H1 (cell line): Measurements from ENCODE around the gene C1orf56. TPM values are rescaled to one million over a fixed set of nuclear protein-coding genes. Genes with fewer than 3 reads are reported as not detected.

Source experiments
- CTCF ChIA-PET: fragments of 300-600 bp; sonication (Branson Sonifier 250); formaldehyde crosslinking; loops from one replicate; lab custom pipeline; 2021; ENCODE audit not compliant: partially characterized antibody; lab: Charles Lee
- POLR2A ChIA-PET: fragments of 300-600 bp; sonication (Branson Sonifier 250); formaldehyde crosslinking; loops from one replicate; lab custom pipeline; 2021; ENCODE audit warnings: inconsistent platforms; ENCODE audit not compliant: partially characterized antibody; lab: Charles Lee
- DNase-seq, 2 experiments: peaks; one replicate each; pipeline versions ENCODE4 v3.0.0 to v3.0.0-alpha.2; 2010 to 2022; ENCODE audit warnings: low spot score in 2 of 2, low read depth in 1 of 2, mixed read lengths in 1 of 2
- FAIRE-seq: peaks from 2 replicates; lab custom pipeline; 2011; peaks lifted over from hg19 to GRCh38; lab: Jason Lieb, UNC
- H2AFZ ChIP-seq: 2 replicates; pipeline ENCODE4 v1.8.1; 2012; ENCODE audit warnings: low read length, inconsistent platforms
- H2AK5ac ChIP-seq: 2 replicates; pipeline ENCODE4 v1.6.1; 2013; ENCODE audit warnings: low read depth, low read length
- H2BK120ac ChIP-seq: replicated peaks from 2 replicates; pipeline ENCODE3; 2013; ENCODE audit warnings: low read depth, low read length, inconsistent platforms
- H2BK12ac ChIP-seq: 2 replicates; pipeline ENCODE4 v1.6.1; 2013; ENCODE audit warnings: low read depth, low read length
- H2BK15ac ChIP-seq: 2 replicates; pipeline ENCODE4 v1.6.1; 2013; ENCODE audit warnings: low read length
- H2BK20ac ChIP-seq: 2 replicates; pipeline ENCODE4 v1.6.1; 2013; ENCODE audit warnings: low read length
- H2BK5ac ChIP-seq: 2 replicates; pipeline ENCODE4 v1.6.1; 2013; ENCODE audit warnings: low read depth, low read length
- H3K14ac ChIP-seq: 2 replicates; pipeline ENCODE4 v1.6.1; 2013; ENCODE audit warnings: inconsistent platforms; ENCODE audit not compliant: insufficient read length
- H3K18ac ChIP-seq: 2 replicates; pipeline ENCODE4 v1.6.1; 2013; ENCODE audit warnings: low read length; ENCODE audit errors: extremely low read depth
- H3K23ac ChIP-seq: 2 replicates; pipeline ENCODE4 v1.6.1; 2013; ENCODE audit warnings: inconsistent platforms; ENCODE audit not compliant: insufficient read length
- H3K23me2 ChIP-seq: 2 replicates; pipeline ENCODE4 v1.6.1; 2013; ENCODE audit warnings: low read depth, low read length
- H3K27ac ChIP-seq: 2 replicates; pipeline ENCODE4 v1.6.1; 2011; ENCODE audit warnings: low read depth, low read length, inconsistent platforms
- H3K27me3 ChIP-seq, 4 experiments: replicated peaks in 1 of 4; 1 replicate in 1 of 4; 2 replicates in 3 of 4; pipeline versions ENCODE4 v1.6.1 to v1.8.1; 2011 to 2013; ENCODE audit warnings: low read length in 3 of 4, mild to moderate bottlenecking in 3 of 4, inconsistent platforms in 2 of 4, mixed read lengths in 2 of 4, moderate library complexity in 1 of 4; ENCODE audit not compliant: control insufficient read depth in 3 of 4, insufficient read depth in 3 of 4; ENCODE audit errors: extremely low read depth in 1 of 4
- H3K36me3 ChIP-seq, 4 experiments: 2 replicates each; pipeline versions ENCODE4 v1.6.1 to v1.8.1; 2011 to 2013; ENCODE audit warnings: mild to moderate bottlenecking in 4 of 4, low read length in 3 of 4, moderate library complexity in 2 of 4, control low read depth in 1 of 4, inconsistent platforms in 1 of 4; ENCODE audit not compliant: insufficient read depth in 4 of 4, control insufficient read depth in 2 of 4
- H3K4ac ChIP-seq: replicated peaks from 2 replicates; pipeline ENCODE3; 2013; ENCODE audit warnings: low read length, low read depth, mixed read lengths, inconsistent platforms; ENCODE audit not compliant: insufficient read length
- H3K4me1 ChIP-seq, 4 experiments: replicated peaks in 1 of 4; 1 replicate in 1 of 4; 2 replicates in 3 of 4; pipeline versions ENCODE4 v1.6.1 to v1.8.1; 2011 to 2013; ENCODE audit warnings: low read length in 3 of 4, inconsistent platforms in 2 of 4, mixed read lengths in 1 of 4; ENCODE audit not compliant: insufficient read depth in 4 of 4, control insufficient read depth in 3 of 4
- H3K4me2 ChIP-seq, 2 experiments: 2 replicates each; pipeline versions ENCODE4 v1.6.1 to v1.8.1; 2011 to 2013; ENCODE audit warnings: low read depth in 2 of 2, low read length in 2 of 2, control low read depth in 1 of 2, inconsistent platforms in 1 of 2, mild to moderate bottlenecking in 1 of 2; ENCODE audit not compliant: insufficient read depth in 1 of 2
- H3K4me3 ChIP-seq, 4 experiments: fragments of 200-600, 300-600 bp in 1 of 4; sonication (generic), shearing (Covaris generic), sonication (Bioruptor Twin) in 1 of 4; 2 replicates each; pipeline versions ENCODE4 v1.5.1 to v1.8.1; 2011 to 2016; ENCODE audit warnings: low read length in 4 of 4, low read depth in 3 of 4, control low read depth in 2 of 4, inconsistent platforms in 2 of 4, mild to moderate bottlenecking in 2 of 4, mixed read lengths in 1 of 4, moderate library complexity in 1 of 4; ENCODE audit not compliant: insufficient read depth in 2 of 4; ENCODE audit errors: extremely low read depth in 1 of 4
- H3K56ac ChIP-seq: replicated peaks from 2 replicates; pipeline ENCODE3; 2013; ENCODE audit warnings: low read depth, mild to moderate bottlenecking, mixed read lengths, low read length, inconsistent platforms; ENCODE audit not compliant: insufficient read length
- H3K79me1 ChIP-seq: 2 replicates; pipeline ENCODE4 v1.6.1; 2013; ENCODE audit warnings: low read depth, low read length, control low read depth
- H3K79me2 ChIP-seq, 2 experiments: 2 replicates each; pipeline versions ENCODE4 v1.6.1 to v1.8.1; 2012 to 2013; ENCODE audit warnings: low read length in 2 of 2, mild to moderate bottlenecking in 2 of 2, inconsistent platforms in 1 of 2; ENCODE audit not compliant: insufficient read depth in 2 of 2, control insufficient read depth in 1 of 2
- H3K9ac ChIP-seq, 4 experiments: replicated peaks in 1 of 4; 1 replicate in 1 of 4; 2 replicates in 3 of 4; pipeline versions ENCODE4 v1.6.1 to v1.8.1; 2011 to 2013; ENCODE audit warnings: low read depth in 3 of 4, low read length in 3 of 4, control low read depth in 2 of 4, mild to moderate bottlenecking in 2 of 4, moderate library complexity in 2 of 4, inconsistent platforms in 1 of 4; ENCODE audit errors: extremely low read depth in 1 of 4
- H3K9me3 ChIP-seq, 2 experiments: 2 replicates each; pipeline versions ENCODE4 v1.6.1 to v1.8.1; 2012 to 2013; ENCODE audit warnings: mild to moderate bottlenecking in 2 of 2, moderate library complexity in 2 of 2, control low read depth in 1 of 2, inconsistent platforms in 1 of 2, low read depth in 1 of 2, low read length in 1 of 2, mixed read lengths in 1 of 2; ENCODE audit not compliant: insufficient read depth in 2 of 2
- H4K20me1 ChIP-seq, 2 experiments: replicated peaks in 1 of 2; 2 replicates each; pipeline versions ENCODE3 to v1.8.1; 2011 to 2013; ENCODE audit warnings: inconsistent platforms in 2 of 2, low read length in 2 of 2, mild to moderate bottlenecking in 1 of 2; ENCODE audit not compliant: insufficient read depth in 2 of 2, control insufficient read depth in 1 of 2
- H4K5ac ChIP-seq: 2 replicates; pipeline ENCODE4 v1.6.1; 2013; ENCODE audit warnings: low read length, low read depth, mixed read lengths, inconsistent platforms; ENCODE audit not compliant: insufficient read length
- H4K8ac ChIP-seq: 2 replicates; pipeline ENCODE4 v1.8.0; 2013; ENCODE audit warnings: mild to moderate bottlenecking, moderate library complexity, low read length, inconsistent platforms; ENCODE audit not compliant: insufficient read depth; ENCODE audit errors: extremely low read depth
- H4K91ac ChIP-seq: replicated peaks from 2 replicates; pipeline ENCODE3; 2013; ENCODE audit warnings: low read length, mixed read lengths, inconsistent platforms; ENCODE audit not compliant: insufficient read length
- CBX5 ChIP-seq: fragments of 300-800, 300-1000 bp; sonication (generic); IDR thresholded peaks from 2 replicates; pipeline ENCODE4 v1.7.1; 2016; ENCODE audit warnings: antibody characterized with exemption, low read length, low read depth
- CHD1 ChIP-seq: IDR thresholded peaks from 2 replicates; pipeline ENCODE4 v1.6.1; 2012; ENCODE audit warnings: low read depth, low read length, improper control_type of control experiment
- CTBP2 ChIP-seq: IDR thresholded peaks from 2 replicates; pipeline ENCODE4 v1.7.0; 2011; ENCODE audit warnings: borderline replicate concordance, mild to moderate bottlenecking, moderate library complexity, mixed read lengths, low read length; ENCODE audit not compliant: insufficient read depth, insufficient read length
- EP300 ChIP-seq, 2 experiments: IDR thresholded peaks; 1 replicate in 1 of 2; 2 replicates in 1 of 2; pipeline ENCODE4 v1.6.1; 2011 to 2012; ENCODE audit warnings: low read depth in 2 of 2, low read length in 2 of 2, mild to moderate bottlenecking in 2 of 2, borderline replicate concordance in 1 of 2, inconsistent platforms in 1 of 2, moderate library complexity in 1 of 2
- EZH2 ChIP-seq: fragments of 200-600 bp; sonication (generic); IDR thresholded peaks from 2 replicates; pipeline ENCODE4 v1.7.1; 2012; ENCODE audit warnings: low read depth, mild to moderate bottlenecking, moderate library complexity, low read length, inconsistent platforms; ENCODE audit not compliant: severe bottlenecking
- NANOG ChIP-seq: IDR thresholded peaks from 2 replicates; pipeline ENCODE4 v1.6.1; 2011; ENCODE audit warnings: low read length, low read depth, mild to moderate bottlenecking, inconsistent platforms; ENCODE audit not compliant: insufficient read depth, poor library complexity, severe bottlenecking
- NRF1 ChIP-seq: IDR thresholded peaks from 2 replicates; pipeline ENCODE4 v1.6.1; 2011; ENCODE audit warnings: mild to moderate bottlenecking, low read depth, low read length, improper control_type of control experiment
- RNF2 ChIP-seq: fragments of 200-900, 300-1000 bp; sonication (generic); IDR thresholded peaks from 2 replicates; pipeline ENCODE4 v1.7.1; 2016; ENCODE audit warnings: borderline replicate concordance, low read depth, mild to moderate bottlenecking, antibody characterized with exemption, low read length; ENCODE audit not compliant: poor library complexity, severe bottlenecking; ENCODE audit errors: missing control alignments
- SIN3A ChIP-seq, 2 experiments: IDR thresholded peaks in 1 of 2; conservative IDR thresholded peaks in 1 of 2; 2 replicates each; pipeline ENCODE4 v1.6.1; 2011 to 2012; ENCODE audit warnings: low read length in 2 of 2, improper control_type of control experiment in 1 of 2, low read depth in 1 of 2, mild to moderate bottlenecking in 1 of 2
- WGBS, 2 experiments: shearing (Covaris generic) in 1 of 2; methylation state at CpG; one replicate each; pipeline versions ENCODE4 v1.1.6 to v1.1.7; 2013 to 2015; ENCODE audit warnings: low lambda C conversion rate in 2 of 2, mixed read lengths in 2 of 2, inconsistent platforms in 1 of 2, low coverage in 1 of 2, missing lambda C conversion rate in 1 of 2; ENCODE audit not compliant: insufficient replicate concordance in 2 of 2, insufficient coverage in 1 of 2, insufficient read length in 1 of 2; ENCODE audit errors: extremely low coverage in 1 of 2, missing lambda C conversion rate in 1 of 2; 5-methylcytosine and 5-hydroxymethylcytosine counted together
- polyA plus RNA-seq, 7 experiments: library from polyadenylated mRNA; depleted of rRNA in 3 of 7; stranded (reverse) in 5 of 7; unstranded in 2 of 7; fragments of >200 nt in 5 of 7; fragments of 200-250 nt in 2 of 7; gene quantifications; 1 replicate in 5 of 7; 2 replicates in 1 of 7; 4 replicates in 1 of 7; pipeline versions ENCODE4 v1.2.1 to v1.2.3, GENCODE V29; 2011 to 2013; ENCODE audit warnings: missing spikeins in 2 of 7, mixed read lengths in 2 of 7
- total RNA-seq: library from RNA; stranded (reverse); fragmentation: NEBNext Ultra II Directional; extraction: Animal tissue kit (Norgen Biotek cat#: 25700); gene quantifications from 2 replicates; pipeline ENCODE4 v1.2.1, GENCODE V29; 2021

Gene C1orf56
- total and polyA plus RNA-seq, 2 of the 8 experiments (the other 6 are each of a cell fraction or from before 2014, with no cell fraction given), result 3.0 to 3.4 TPM

- H3K79me1 ChIP-seq, result no peaks in the 10 kb centered on the region
- no peak overlapping the region for H3K27ac ChIP-seq
- peaks cover 0 to 7% (median 5%) of the 10 kb centered on the region in 4 experiments; a peak in 6 of 8 replicates for H3K36me3 ChIP-seq
- H2BK12ac ChIP-seq, result no peak overlapping the region
- no peak overlapping the region for H2BK15ac ChIP-seq
- no peak overlapping the region for H3K4me2 ChIP-seq
- no peak overlapping the region for H3K9ac ChIP-seq
- H2BK5ac ChIP-seq, result no peak overlapping the region
- no peak overlapping the region for H2BK120ac ChIP-seq
- H3K9me3 ChIP-seq, result no peaks in the 10 kb centered on the region
- H3K18ac ChIP-seq, result no peak overlapping the region
- no peak overlapping the region for H2AFZ ChIP-seq
- POLR2A ChIA-PET, result interaction anchor here (0.6 kb wide), 1 partner anchor 50 kb away, joined by 4 read pairs; no protein-coding TSS in a partner anchor
- FAIRE-seq, result no peak
- H2AK5ac ChIP-seq, result no peak overlapping the region
- CTCF ChIA-PET, result interaction anchor here (0.6 to 7.0 kb wide), 4 partner anchors 18 to 157 kb away, joined by 3 to 183 read pairs (median 4); partner anchors contain the start of genes ANXA9, CERS2 and TNFAIP8L2
- no peak overlapping the region for H2BK20ac ChIP-seq
- H3K4ac ChIP-seq, result no peak overlapping the region
- WGBS, 2 experiments, result 93% methylated on average over 2 of the region's 2 CpGs; no CpG with 5 or more reads in 1 of the 2 experiments
- no peak overlapping the region for H3K14ac ChIP-seq
- no peaks in the 10 kb centered on the region for H3K79me2 ChIP-seq
- no peaks in the 10 kb centered on the region for H3K23me2 ChIP-seq
- TF ChIP-seq CHD1 (no peak), EP300 (IDR thresholded peaks at IDR 0.05; ENCODE audit: borderline replicate concordance in 1 of 2, low read depth in 2 of 2, low read length in 2 of 2) (no peak), NANOG (no peak), SIN3A (conservative IDR thresholded peaks at IDR 0.05 in 1 of 2, IDR thresholded peaks at IDR 0.05 in 1 of 2; ENCODE audit: low read depth in 1 of 2, low read length in 2 of 2) (no peak), RNF2 (no peak), EZH2 (no peak), CTBP2 (no peak), NRF1 (no peak), CBX5 (no peak)
- no peak for DNase-seq
- H3K4me1 ChIP-seq, result peaks cover 0 to 4% (median 0%) of the 10 kb centered on the region in 4 experiments; a peak in 1 of 7 replicates
- H4K8ac ChIP-seq, result no peak overlapping the region
- no peak overlapping the region for H3K56ac ChIP-seq
- no peak overlapping the region for H4K5ac ChIP-seq
- H3K23ac ChIP-seq, result no peak overlapping the region
- H3K4me3 ChIP-seq, result no peak overlapping the region
- H3K27me3 ChIP-seq, result no peaks in the 10 kb centered on the region
- H4K91ac ChIP-seq, result no peak overlapping the region
- no peaks in the 10 kb centered on the region for H4K20me1 ChIP-seq
Observed at GRCh38 chr1:150999926-151000325, 47.6 kb upstream of the C1orf56 start.
